Activated naive CD4-positive, alpha-beta T cell treated with anti-CD3 and anti-CD28 coated beads, Interleukin-2, amount 50 U/mL, for 72 hours (primary cell): ENCODE measurements around the gene PRRT1B. TPM values are rescaled to one million over a fixed set of nuclear protein-coding genes. Genes with fewer than 3 reads are reported as not detected.

Experiments
- ATAC-seq, 2 donors: fragments of 150-1000 bp; cut with Tn5 transposase; 2 replicates each; pipeline ENCODE4 v1.10.0; 2021; ENCODE audit warnings: mild to moderate bottlenecking in 2 of 2, moderate library complexity in 2 of 2
- DNase-seq, 2 donors: peaks; one replicate each; pipeline ENCODE4 v3.0.0; 2021 to 2022; ENCODE audit warnings: low spot score in 2 of 2
- H3K27ac Mint-ChIP-seq, 2 donors: one replicate each; pipeline ENCODE4 v1.8.0; 2022; ENCODE audit warnings: mild to moderate bottlenecking in 2 of 2, mixed read lengths in 2 of 2
- H3K36me3 Mint-ChIP-seq, 2 donors: one replicate each; pipeline ENCODE4 v1.8.0; 2022; ENCODE audit warnings: mixed read lengths in 2 of 2
- H3K9me3 Mint-ChIP-seq, 2 donors: one replicate each; pipeline ENCODE4 v1.8.0; 2022; ENCODE audit warnings: mixed read lengths in 2 of 2
- total RNA-seq, 2 donors: library from RNA; stranded (reverse); gene quantifications; one replicate each; pipeline ENCODE4 v1.2.3, GENCODE V29; 2022

Gene PRRT1B
- total RNA-seq, 2 donors from 2014 or later = not detected

- H3K9me3 Mint-ChIP-seq = no peaks in the 10 kb centered on the region
These were observed 14.2 kb downstream of the PRRT1B start for GRCh38 chr9:131559421-131560000.

GRCh38 chr9:131562032-131562959 lies 17.0 kb downstream of the PRRT1B start:
- no peaks in the 10 kb centered on the region for H3K9me3 Mint-ChIP-seq
- ATAC-seq = no peak
- DNase-seq = no peak
- peaks cover 0 to 5% of the 10 kb centered on the region in 2 donors for H3K36me3 Mint-ChIP-seq
- no peak overlapping the region for H3K27ac Mint-ChIP-seq

More at GRCh38 chr9:131559421-131560000, 14.2 kb downstream of the PRRT1B start:
- peak overlapping the region in 1 of 2 donors; percentile 46 for H3K27ac Mint-ChIP-seq
- peaks cover 0 to 5% of the 10 kb centered on the region in 2 donors for H3K36me3 Mint-ChIP-seq
- ATAC-seq (no peak), DNase-seq (no peak)

GRCh38 chr9:131565369-131565768 lies 20.0 kb downstream of the PRRT1B start:
- no peak for DNase-seq
- Mint-ChIP-seq H3K9me3 (no peaks in the 10 kb centered on the region), H3K36me3 (peaks cover 0 to 7% of the 10 kb centered on the region in 2 donors), H3K27ac (no peak overlapping the region)
- peak in 1 of 2 donors; percentile 64 for ATAC-seq

GRCh38 chr9:131566158-131566557 lies 20.8 kb downstream of the PRRT1B start:
- no peaks in the 10 kb centered on the region for H3K9me3 Mint-ChIP-seq
- no peak overlapping the region for H3K27ac Mint-ChIP-seq
- ATAC-seq (no peak), DNase-seq (no peak)
- peaks cover 0 to 9% of the 10 kb centered on the region in 2 donors for H3K36me3 Mint-ChIP-seq

- Mint-ChIP-seq H3K36me3 (peaks cover 0 to 9% of the 10 kb centered on the region in 2 donors), H3K27ac (no peak overlapping the region), H3K9me3 (no peaks in the 10 kb centered on the region)
- DNase-seq (no peak), ATAC-seq (peak in 1 of 2 donors; percentile 17)
These were observed 22.6 kb downstream of the PRRT1B start for GRCh38 chr9:131567910-131568309.

- ATAC-seq (no peak), DNase-seq (no peak)
- peaks cover 6 to 16% of the 10 kb centered on the region in 2 donors for H3K36me3 Mint-ChIP-seq
These were observed 29.7 kb downstream of the PRRT1B start for GRCh38 chr9:131574730-131575640.

GRCh38 chr9:131575946-131576853 lies 30.9 kb downstream of the PRRT1B start:
- DNase-seq = no peak
- Mint-ChIP-seq H3K9me3 (no peaks in the 10 kb centered on the region), H3K27ac (no peak overlapping the region), H3K36me3 (peaks cover 6 to 16% of the 10 kb centered on the region in 2 donors)
- ATAC-seq = no peak

More at GRCh38 chr9:131574730-131575640, 29.7 kb downstream of the PRRT1B start:
- no peaks in the 10 kb centered on the region for H3K9me3 Mint-ChIP-seq
- peak overlapping the region in 1 of 2 donors; percentile 9 for H3K27ac Mint-ChIP-seq

GRCh38 chr9:131577005-131578000 lies 32.0 kb downstream of the PRRT1B start:
- no peak for ATAC-seq
- peak overlapping the region; percentile 82 to 96 for H3K27ac Mint-ChIP-seq
- peaks cover 6 to 16% of the 10 kb centered on the region in 2 donors for H3K36me3 Mint-ChIP-seq
- no peaks in the 10 kb centered on the region for H3K9me3 Mint-ChIP-seq
- DNase-seq = no peak

GRCh38 chr9:131578021-131578420 lies 32.7 kb downstream of the PRRT1B start:
- DNase-seq (no peak), ATAC-seq (no peak)
- no peaks in the 10 kb centered on the region for H3K9me3 Mint-ChIP-seq
- H3K27ac Mint-ChIP-seq = peak overlapping the region; percentile 82 to 96
- H3K36me3 Mint-ChIP-seq = peaks cover 6 to 16% of the 10 kb centered on the region in 2 donors

- ATAC-seq = peak; percentile 74 to 77
- Mint-ChIP-seq H3K36me3 (peaks cover 6 to 16% of the 10 kb centered on the region in 2 donors), H3K27ac (peak overlapping the region; percentile 82 to 96), H3K9me3 (no peaks in the 10 kb centered on the region)
- peak in 1 of 2 donors; percentile 38 for DNase-seq
These were observed 33.6 kb downstream of the PRRT1B start for GRCh38 chr9:131578731-131579504.

GRCh38 chr9:131579789-131580211 lies 34.5 kb downstream of the PRRT1B start:
- Mint-ChIP-seq H3K9me3 (no peaks in the 10 kb centered on the region), H3K27ac (peak overlapping the region; percentile 82 to 96), H3K36me3 (peaks cover 6 to 16% of the 10 kb centered on the region in 2 donors)
- ATAC-seq (no peak), DNase-seq (no peak)

GRCh38 chr9:131580358-131580757 lies 35.0 kb downstream of the PRRT1B start:
- Mint-ChIP-seq H3K9me3 (no peaks in the 10 kb centered on the region), H3K27ac (peak overlapping the region; percentile 50 to 55), H3K36me3 (peaks cover 6 to 16% of the 10 kb centered on the region in 2 donors)
- ATAC-seq (no peak), DNase-seq (no peak)

GRCh38 chr9:131582056-131582455 lies 36.7 kb downstream of the PRRT1B start:
- Mint-ChIP-seq H3K27ac (no peak overlapping the region), H3K9me3 (no peaks in the 10 kb centered on the region), H3K36me3 (peaks cover 6 to 19% of the 10 kb centered on the region in 2 donors)
- ATAC-seq (no peak), DNase-seq (no peak)
